B cell (primary cell): ENCODE results near the gene METTL5.

Source experiments
- EZH2 ChIP-seq: IDR thresholded peaks from 2 replicates; pipeline ENCODE4 v1.6.1; 2012; ENCODE audit warnings: borderline replicate concordance, low read depth, mild to moderate bottlenecking, moderate library complexity, low read length; ENCODE audit not compliant: insufficient read depth, poor library complexity, severe bottlenecking
- TF ChIP-seq, protein P1 (sequence below): fragments of 200-600 bp; IDR thresholded peaks from one replicate; pipeline ENCODE4 v1.8.0; 2022; ENCODE audit warnings: antibody characterized with exemption, mild to moderate bottlenecking

GRCh38 chr2:169838743-169839489 is 14.2 kb upstream of the METTL5 start:
- TF ChIP-seq, protein P1, sequence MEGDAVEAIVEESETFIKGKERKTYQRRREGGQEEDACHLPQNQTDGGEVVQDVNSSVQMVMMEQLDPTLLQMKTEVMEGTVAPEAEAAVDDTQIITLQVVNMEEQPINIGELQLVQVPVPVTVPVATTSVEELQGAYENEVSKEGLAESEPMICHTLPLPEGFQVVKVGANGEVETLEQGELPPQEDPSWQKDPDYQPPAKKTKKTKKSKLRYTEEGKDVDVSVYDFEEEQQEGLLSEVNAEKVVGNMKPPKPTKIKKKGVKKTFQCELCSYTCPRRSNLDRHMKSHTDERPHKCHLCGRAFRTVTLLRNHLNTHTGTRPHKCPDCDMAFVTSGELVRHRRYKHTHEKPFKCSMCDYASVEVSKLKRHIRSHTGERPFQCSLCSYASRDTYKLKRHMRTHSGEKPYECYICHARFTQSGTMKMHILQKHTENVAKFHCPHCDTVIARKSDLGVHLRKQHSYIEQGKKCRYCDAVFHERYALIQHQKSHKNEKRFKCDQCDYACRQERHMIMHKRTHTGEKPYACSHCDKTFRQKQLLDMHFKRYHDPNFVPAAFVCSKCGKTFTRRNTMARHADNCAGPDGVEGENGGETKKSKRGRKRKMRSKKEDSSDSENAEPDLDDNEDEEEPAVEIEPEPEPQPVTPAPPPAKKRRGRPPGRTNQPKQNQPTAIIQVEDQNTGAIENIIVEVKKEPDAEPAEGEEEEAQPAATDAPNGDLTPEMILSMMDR, result no peak
- no peak for TF ChIP-seq EZH2
